ENCODE results near the gene FADS3.
A peak's percentile ranks its signal among the peaks of the same experiment; 100 is the strongest.

The FADS3 gene

GRCh38 chr11:61826930-61827570, 64.3 kb downstream of the FADS3 start:
- peak overlapping the region; percentile 96 for H3K27ac ChIP-seq
- H3K4me3 ChIP-seq (ENCODE audit: low read depth, low read length), result peak overlapping the region; percentile 70
- DNase-seq, result peak; percentile 52
- TF ChIP-seq CTCF (IDR thresholded peaks at IDR 0.05; ENCODE audit: low read depth, low read length), result no peak
- no peaks in the 10 kb centered on the region for H3K9me3 ChIP-seq (ENCODE audit: severe bottlenecking)
- H3K27me3 ChIP-seq (ENCODE audit: insufficient read depth, low read depth, severe bottlenecking), result no peaks in the 10 kb centered on the region
- peaks cover 28% of the 10 kb centered on the region for H3K36me3 ChIP-seq

All from WERI-Rb-1 (cell line).